H1 (cell line): ENCODE results near the gene RHOXF2B. TPM values are rescaled to one million over a fixed set of nuclear protein-coding genes. Genes with fewer than 3 reads are reported as not detected.
"Not testable (repeated sequence)": the region's sequence is repeated elsewhere in the genome, so short reads cannot be mapped to it uniquely, and the experiment has no call there.

Experiments used
- CTCF ChIA-PET: fragments of 300-600 bp; sonication (Branson Sonifier 250); formaldehyde crosslinking; loops from one replicate; lab custom pipeline; 2021; ENCODE audit not compliant: partially characterized antibody; lab: Charles Lee
- POLR2A ChIA-PET: fragments of 300-600 bp; sonication (Branson Sonifier 250); formaldehyde crosslinking; loops from one replicate; lab custom pipeline; 2021; ENCODE audit warnings: inconsistent platforms; ENCODE audit not compliant: partially characterized antibody; lab: Charles Lee
- DNase-seq, 2 experiments: peaks; one replicate each; pipeline versions ENCODE4 v3.0.0 to v3.0.0-alpha.2; 2010 to 2022; ENCODE audit warnings: low spot score in 2 of 2, low read depth in 1 of 2, mixed read lengths in 1 of 2
- FAIRE-seq: peaks from 2 replicates; lab custom pipeline; 2011; peaks lifted over from hg19 to GRCh38; lab: Jason Lieb, UNC
- H2AFZ ChIP-seq: 2 replicates; pipeline ENCODE4 v1.8.1; 2012; ENCODE audit warnings: low read length, inconsistent platforms
- H2AK5ac ChIP-seq: 2 replicates; pipeline ENCODE4 v1.6.1; 2013; ENCODE audit warnings: low read depth, low read length
- H2BK120ac ChIP-seq: replicated peaks from 2 replicates; pipeline ENCODE3; 2013; ENCODE audit warnings: low read depth, low read length, inconsistent platforms
- H2BK12ac ChIP-seq: 2 replicates; pipeline ENCODE4 v1.6.1; 2013; ENCODE audit warnings: low read depth, low read length
- H2BK15ac ChIP-seq: 2 replicates; pipeline ENCODE4 v1.6.1; 2013; ENCODE audit warnings: low read length
- H2BK20ac ChIP-seq: 2 replicates; pipeline ENCODE4 v1.6.1; 2013; ENCODE audit warnings: low read length
- H2BK5ac ChIP-seq: 2 replicates; pipeline ENCODE4 v1.6.1; 2013; ENCODE audit warnings: low read depth, low read length
- H3K14ac ChIP-seq: 2 replicates; pipeline ENCODE4 v1.6.1; 2013; ENCODE audit warnings: inconsistent platforms; ENCODE audit not compliant: insufficient read length
- H3K18ac ChIP-seq: 2 replicates; pipeline ENCODE4 v1.6.1; 2013; ENCODE audit warnings: low read length; ENCODE audit errors: extremely low read depth
- H3K23ac ChIP-seq: 2 replicates; pipeline ENCODE4 v1.6.1; 2013; ENCODE audit warnings: inconsistent platforms; ENCODE audit not compliant: insufficient read length
- H3K23me2 ChIP-seq: 2 replicates; pipeline ENCODE4 v1.6.1; 2013; ENCODE audit warnings: low read depth, low read length
- H3K27ac ChIP-seq: 2 replicates; pipeline ENCODE4 v1.6.1; 2011; ENCODE audit warnings: low read depth, low read length, inconsistent platforms
- H3K27me3 ChIP-seq, 4 experiments: replicated peaks in 1 of 4; 1 replicate in 1 of 4; 2 replicates in 3 of 4; pipeline versions ENCODE4 v1.6.1 to v1.8.1; 2011 to 2013; ENCODE audit warnings: low read length in 3 of 4, mild to moderate bottlenecking in 3 of 4, inconsistent platforms in 2 of 4, mixed read lengths in 2 of 4, moderate library complexity in 1 of 4; ENCODE audit not compliant: control insufficient read depth in 3 of 4, insufficient read depth in 3 of 4; ENCODE audit errors: extremely low read depth in 1 of 4
- H3K36me3 ChIP-seq, 4 experiments: 2 replicates each; pipeline versions ENCODE4 v1.6.1 to v1.8.1; 2011 to 2013; ENCODE audit warnings: mild to moderate bottlenecking in 4 of 4, low read length in 3 of 4, moderate library complexity in 2 of 4, control low read depth in 1 of 4, inconsistent platforms in 1 of 4; ENCODE audit not compliant: insufficient read depth in 4 of 4, control insufficient read depth in 2 of 4
- H3K4ac ChIP-seq: replicated peaks from 2 replicates; pipeline ENCODE3; 2013; ENCODE audit warnings: low read length, low read depth, mixed read lengths, inconsistent platforms; ENCODE audit not compliant: insufficient read length
- H3K4me1 ChIP-seq, 4 experiments: replicated peaks in 1 of 4; 1 replicate in 1 of 4; 2 replicates in 3 of 4; pipeline versions ENCODE4 v1.6.1 to v1.8.1; 2011 to 2013; ENCODE audit warnings: low read length in 3 of 4, inconsistent platforms in 2 of 4, mixed read lengths in 1 of 4; ENCODE audit not compliant: insufficient read depth in 4 of 4, control insufficient read depth in 3 of 4
- H3K4me2 ChIP-seq, 2 experiments: 2 replicates each; pipeline versions ENCODE4 v1.6.1 to v1.8.1; 2011 to 2013; ENCODE audit warnings: low read depth in 2 of 2, low read length in 2 of 2, control low read depth in 1 of 2, inconsistent platforms in 1 of 2, mild to moderate bottlenecking in 1 of 2; ENCODE audit not compliant: insufficient read depth in 1 of 2
- H3K4me3 ChIP-seq, 4 experiments: fragments of 200-600, 300-600 bp in 1 of 4; sonication (generic), shearing (Covaris generic), sonication (Bioruptor Twin) in 1 of 4; 2 replicates each; pipeline versions ENCODE4 v1.5.1 to v1.8.1; 2011 to 2016; ENCODE audit warnings: low read length in 4 of 4, low read depth in 3 of 4, control low read depth in 2 of 4, inconsistent platforms in 2 of 4, mild to moderate bottlenecking in 2 of 4, mixed read lengths in 1 of 4, moderate library complexity in 1 of 4; ENCODE audit not compliant: insufficient read depth in 2 of 4; ENCODE audit errors: extremely low read depth in 1 of 4
- H3K56ac ChIP-seq: replicated peaks from 2 replicates; pipeline ENCODE3; 2013; ENCODE audit warnings: low read depth, mild to moderate bottlenecking, mixed read lengths, low read length, inconsistent platforms; ENCODE audit not compliant: insufficient read length
- H3K79me1 ChIP-seq: 2 replicates; pipeline ENCODE4 v1.6.1; 2013; ENCODE audit warnings: low read depth, low read length, control low read depth
- H3K79me2 ChIP-seq, 2 experiments: 2 replicates each; pipeline versions ENCODE4 v1.6.1 to v1.8.1; 2012 to 2013; ENCODE audit warnings: low read length in 2 of 2, mild to moderate bottlenecking in 2 of 2, inconsistent platforms in 1 of 2; ENCODE audit not compliant: insufficient read depth in 2 of 2, control insufficient read depth in 1 of 2
- H3K9ac ChIP-seq, 4 experiments: replicated peaks in 1 of 4; 1 replicate in 1 of 4; 2 replicates in 3 of 4; pipeline versions ENCODE4 v1.6.1 to v1.8.1; 2011 to 2013; ENCODE audit warnings: low read depth in 3 of 4, low read length in 3 of 4, control low read depth in 2 of 4, mild to moderate bottlenecking in 2 of 4, moderate library complexity in 2 of 4, inconsistent platforms in 1 of 4; ENCODE audit errors: extremely low read depth in 1 of 4
- H3K9me3 ChIP-seq, 2 experiments: 2 replicates each; pipeline versions ENCODE4 v1.6.1 to v1.8.1; 2012 to 2013; ENCODE audit warnings: mild to moderate bottlenecking in 2 of 2, moderate library complexity in 2 of 2, control low read depth in 1 of 2, inconsistent platforms in 1 of 2, low read depth in 1 of 2, low read length in 1 of 2, mixed read lengths in 1 of 2; ENCODE audit not compliant: insufficient read depth in 2 of 2
- H4K20me1 ChIP-seq, 2 experiments: replicated peaks in 1 of 2; 2 replicates each; pipeline versions ENCODE3 to v1.8.1; 2011 to 2013; ENCODE audit warnings: inconsistent platforms in 2 of 2, low read length in 2 of 2, mild to moderate bottlenecking in 1 of 2; ENCODE audit not compliant: insufficient read depth in 2 of 2, control insufficient read depth in 1 of 2
- H4K5ac ChIP-seq: 2 replicates; pipeline ENCODE4 v1.6.1; 2013; ENCODE audit warnings: low read length, low read depth, mixed read lengths, inconsistent platforms; ENCODE audit not compliant: insufficient read length
- H4K8ac ChIP-seq: 2 replicates; pipeline ENCODE4 v1.8.0; 2013; ENCODE audit warnings: mild to moderate bottlenecking, moderate library complexity, low read length, inconsistent platforms; ENCODE audit not compliant: insufficient read depth; ENCODE audit errors: extremely low read depth
- H4K91ac ChIP-seq: replicated peaks from 2 replicates; pipeline ENCODE3; 2013; ENCODE audit warnings: low read length, mixed read lengths, inconsistent platforms; ENCODE audit not compliant: insufficient read length
- WGBS, 2 experiments: shearing (Covaris generic) in 1 of 2; methylation state at CpG; one replicate each; pipeline versions ENCODE4 v1.1.6 to v1.1.7; 2013 to 2015; ENCODE audit warnings: low lambda C conversion rate in 2 of 2, mixed read lengths in 2 of 2, inconsistent platforms in 1 of 2, low coverage in 1 of 2, missing lambda C conversion rate in 1 of 2; ENCODE audit not compliant: insufficient replicate concordance in 2 of 2, insufficient coverage in 1 of 2, insufficient read length in 1 of 2; ENCODE audit errors: extremely low coverage in 1 of 2, missing lambda C conversion rate in 1 of 2; 5-methylcytosine and 5-hydroxymethylcytosine counted together
- polyA plus RNA-seq, 7 experiments: library from polyadenylated mRNA; depleted of rRNA in 3 of 7; stranded (reverse) in 5 of 7; unstranded in 2 of 7; fragments of >200 nt in 5 of 7; fragments of 200-250 nt in 2 of 7; gene quantifications; 1 replicate in 5 of 7; 2 replicates in 1 of 7; 4 replicates in 1 of 7; pipeline versions ENCODE4 v1.2.1 to v1.2.3, GENCODE V29; 2011 to 2013; ENCODE audit warnings: missing spikeins in 2 of 7, mixed read lengths in 2 of 7
- total RNA-seq: library from RNA; stranded (reverse); fragmentation: NEBNext Ultra II Directional; extraction: Animal tissue kit (Norgen Biotek cat#: 25700); gene quantifications from 2 replicates; pipeline ENCODE4 v1.2.1, GENCODE V29; 2021

Gene RHOXF2B
- total and polyA plus RNA-seq, 2 of the 8 experiments (the other 6 are each of a cell fraction or from before 2014, with no cell fraction given), result not detected

DNA sequence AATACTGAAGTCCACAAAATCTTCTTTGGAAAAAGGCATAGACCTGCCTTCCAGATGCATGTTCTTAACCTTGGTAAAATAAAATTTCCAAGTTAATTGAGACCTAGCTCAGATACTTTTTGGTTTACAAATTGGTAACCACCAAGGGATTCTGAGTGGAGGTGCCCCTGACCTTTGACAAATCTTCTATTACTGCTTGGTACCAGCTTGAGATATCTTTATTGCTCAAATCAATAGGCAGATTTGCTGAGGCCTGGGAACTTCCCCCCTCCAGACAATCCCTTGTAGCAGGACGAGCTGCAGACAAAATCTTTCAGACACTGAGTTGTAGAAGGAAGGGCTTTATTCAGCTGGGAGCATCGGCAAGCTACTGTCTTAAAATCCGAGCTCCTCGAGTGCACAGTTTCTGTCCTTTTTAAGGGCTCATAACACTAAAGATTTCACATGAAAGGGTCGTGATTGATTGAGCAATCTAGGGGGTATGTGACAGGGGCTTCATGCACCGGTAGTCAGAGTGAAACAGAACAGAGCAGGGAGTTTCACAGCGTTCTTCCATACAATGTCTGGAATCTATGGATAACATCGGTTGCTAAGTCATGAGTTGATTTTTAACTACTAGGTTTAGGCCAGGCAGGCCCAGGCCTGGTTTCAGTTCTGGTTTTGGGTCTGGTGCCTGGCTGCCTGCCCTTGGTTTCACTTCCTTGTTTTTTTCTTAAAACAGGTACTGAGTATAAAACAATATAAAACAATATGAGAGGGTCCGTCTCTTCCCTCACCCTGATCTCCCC lies 41.8 kb downstream of the RHOXF2B start:
- H3K9me3 ChIP-seq, H4K91ac ChIP-seq, H2AFZ ChIP-seq, H2BK15ac ChIP-seq, DNase-seq, H3K18ac ChIP-seq, H2BK5ac ChIP-seq, H2BK120ac ChIP-seq, H3K23ac ChIP-seq, H3K4ac ChIP-seq, H3K79me2 ChIP-seq, H2BK12ac ChIP-seq, H3K79me1 ChIP-seq, H3K14ac ChIP-seq, H3K27me3 ChIP-seq, H4K20me1 ChIP-seq, H4K5ac ChIP-seq, H2AK5ac ChIP-seq, H3K9ac ChIP-seq, H4K8ac ChIP-seq, H3K23me2 ChIP-seq, H3K36me3 ChIP-seq, H3K56ac ChIP-seq, FAIRE-seq, H3K4me1 ChIP-seq, H3K27ac ChIP-seq: not testable (repeated sequence)
- ChIA-PET POLR2A (interaction anchor here (0.6 kb wide), 1 partner anchor 224 kb away, joined by 3 read pairs; no protein-coding TSS in a partner anchor), CTCF (interaction anchor here (0.6 to 3.4 kb wide), 4 partner anchors 15 to 640 kb away, joined by 3 to 13 read pairs (median 3); no protein-coding TSS in a partner anchor)
- Histone ChIP-seq H2BK20ac (0 out of 2 replicates have a peak overlapping the region, but pooled peaks have one; percentile 34), H3K4me2 (peak overlapping the region; percentile 56; a peak in 2 of 4 replicates), H3K4me3 (peak overlapping the region in 1 of 4 experiments; percentile 22; a peak in 1 of 8 replicates)
- WGBS, 2 experiments, result 75% methylated on average over 8 of the region's 9 CpGs; no CpG with 5 or more reads in 1 of the 2 experiments
